Smooth muscle cell (in vitro differentiated cells): ENCODE data around the gene OSMR. TPM values are rescaled to one million over a fixed set of nuclear protein-coding genes. Genes with fewer than 3 reads are reported as not detected.

Experiments used
- DNase-seq: peaks from one replicate; lab custom pipeline; 2025; ENCODE audit not compliant: unreplicated experiment; lab: John Stamatoyannopoulos, UW
- H2AFZ ChIP-seq: fragments of 200-600 bp; sonication (generic); 2 replicates; pipeline ENCODE4 v1.6.0; 2016; ENCODE audit warnings: antibody characterized with exemption, low read depth, mild to moderate bottlenecking
- H3F3A ChIP-seq: fragments of 200-600 bp; sonication (generic); 2 replicates; pipeline ENCODE4 v1.6.0; 2017; ENCODE audit warnings: antibody characterized with exemption, low read depth
- H3K27ac ChIP-seq: fragments of 200-600 bp; sonication (generic); 2 replicates; pipeline ENCODE4 v1.5.1; 2016; ENCODE audit warnings: low read depth, mild to moderate bottlenecking
- H3K27me3 ChIP-seq: fragments of 200-600 bp; sonication (generic); 2 replicates; pipeline ENCODE4 v1.6.1; 2016; ENCODE audit warnings: low read depth, mild to moderate bottlenecking
- H3K36me3 ChIP-seq: fragments of 200-600 bp; sonication (generic); 2 replicates; pipeline ENCODE4 v1.5.1; 2016; ENCODE audit warnings: low read depth
- H3K4me1 ChIP-seq: fragments of 200-600 bp; sonication (generic); 2 replicates; pipeline ENCODE4 v1.5.1; 2016; ENCODE audit warnings: low read depth
- H3K4me2 ChIP-seq: fragments of 200-600 bp; sonication (generic); 2 replicates; pipeline ENCODE4 v1.6.0; 2016; ENCODE audit warnings: mild to moderate bottlenecking
- H3K4me3 ChIP-seq: fragments of 200-600 bp; sonication (generic); 2 replicates; pipeline ENCODE4 v1.5.1; 2016; ENCODE audit warnings: mild to moderate bottlenecking
- H3K79me2 ChIP-seq: fragments of 200-600 bp; sonication (generic); 2 replicates; pipeline ENCODE4 v1.6.0; 2016; ENCODE audit warnings: low read depth, mild to moderate bottlenecking
- H3K9ac ChIP-seq: fragments of 200-600 bp; sonication (generic); 2 replicates; pipeline ENCODE4 v1.6.0; 2016; ENCODE audit warnings: low read depth
- H3K9me3 ChIP-seq: fragments of 200-600 bp; sonication (generic); replicated peaks from 2 replicates; pipeline ENCODE4 v1.5.1; 2016; ENCODE audit warnings: low read depth
- H4K20me1 ChIP-seq: fragments of 200-600 bp; sonication (generic); 2 replicates; pipeline ENCODE4 v1.6.0; 2016; ENCODE audit warnings: low read depth
- WGBS: methylation state at CpG from one replicate; pipeline ENCODE4 v1.1.7; 2016; ENCODE audit warnings: low lambda C conversion rate; 5-methylcytosine and 5-hydroxymethylcytosine counted together
- polyA plus RNA-seq: library from polyadenylated mRNA; unstranded; fragments of >200 nt; fragmentation: Nextera tagmentation; extraction: Ambion mirVana; gene quantifications from 2 replicates; pipeline ENCODE4 v1.2.1, GENCODE V29; 2016
- total RNA-seq: library from RNA; depleted of rRNA; stranded (reverse); fragments of >200 nt; gene quantifications from 2 replicates; pipeline ENCODE4 v1.2.3, GENCODE V29; 2014
- TF ChIP-seq, protein P1 (sequence below): fragments of 200-600 bp; sonication (generic); IDR thresholded peaks from 2 replicates; pipeline ENCODE4 v1.5.1; 2017; ENCODE audit warnings: borderline replicate concordance, mild to moderate bottlenecking, antibody characterized with exemption; ENCODE audit not compliant: insufficient read depth, poor library complexity, severe bottlenecking

The OSMR gene
- total and polyA plus RNA-seq, 2 experiments from 2014 or later, result 31.8 to 52.5 TPM

DNA sequence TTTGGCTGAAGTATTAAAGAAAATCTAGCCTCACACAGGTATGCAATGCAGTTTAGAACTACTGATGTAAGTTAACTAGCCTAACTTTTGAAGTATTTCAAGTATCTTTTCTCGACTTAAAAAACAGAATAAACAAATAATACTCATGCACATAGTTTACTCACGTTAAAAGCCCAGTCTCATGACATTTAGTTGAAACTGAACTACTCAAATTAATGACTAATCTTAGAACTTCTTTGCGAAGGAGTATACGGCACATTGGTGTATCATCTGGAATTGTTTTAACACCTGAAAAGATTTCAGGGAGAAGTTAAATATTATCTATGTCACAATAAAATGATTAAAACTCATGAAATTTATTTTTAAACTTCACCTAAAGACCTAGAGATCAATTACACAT lies 98.5 kb downstream of the OSMR start:
- WGBS, result 95% methylated on average over 4 of the region's 4 CpGs
- TF ChIP-seq, protein P1, sequence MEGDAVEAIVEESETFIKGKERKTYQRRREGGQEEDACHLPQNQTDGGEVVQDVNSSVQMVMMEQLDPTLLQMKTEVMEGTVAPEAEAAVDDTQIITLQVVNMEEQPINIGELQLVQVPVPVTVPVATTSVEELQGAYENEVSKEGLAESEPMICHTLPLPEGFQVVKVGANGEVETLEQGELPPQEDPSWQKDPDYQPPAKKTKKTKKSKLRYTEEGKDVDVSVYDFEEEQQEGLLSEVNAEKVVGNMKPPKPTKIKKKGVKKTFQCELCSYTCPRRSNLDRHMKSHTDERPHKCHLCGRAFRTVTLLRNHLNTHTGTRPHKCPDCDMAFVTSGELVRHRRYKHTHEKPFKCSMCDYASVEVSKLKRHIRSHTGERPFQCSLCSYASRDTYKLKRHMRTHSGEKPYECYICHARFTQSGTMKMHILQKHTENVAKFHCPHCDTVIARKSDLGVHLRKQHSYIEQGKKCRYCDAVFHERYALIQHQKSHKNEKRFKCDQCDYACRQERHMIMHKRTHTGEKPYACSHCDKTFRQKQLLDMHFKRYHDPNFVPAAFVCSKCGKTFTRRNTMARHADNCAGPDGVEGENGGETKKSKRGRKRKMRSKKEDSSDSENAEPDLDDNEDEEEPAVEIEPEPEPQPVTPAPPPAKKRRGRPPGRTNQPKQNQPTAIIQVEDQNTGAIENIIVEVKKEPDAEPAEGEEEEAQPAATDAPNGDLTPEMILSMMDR, result no peak

DNA sequence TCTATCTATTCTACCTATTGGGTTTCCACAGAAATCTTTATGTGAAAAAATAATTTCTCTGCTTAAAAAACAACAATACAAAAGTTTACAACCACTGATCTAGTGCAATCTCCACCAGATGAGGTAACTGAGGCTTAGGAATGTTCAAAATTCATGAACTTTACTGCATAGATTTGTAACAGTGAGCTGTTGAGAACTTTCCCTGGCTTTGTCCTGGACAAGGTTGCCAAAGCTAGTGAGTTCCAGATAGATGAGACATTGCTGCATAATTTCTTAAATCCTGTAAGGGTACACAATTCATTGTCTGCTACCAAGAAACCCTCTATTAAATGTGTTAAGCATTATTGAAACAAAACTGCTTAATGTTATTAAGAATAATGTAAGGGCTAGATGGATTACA lies 102.7 kb downstream of the OSMR start:
- no peak overlapping the region for H3K27ac ChIP-seq
- no peaks in the 10 kb centered on the region for H3K27me3 ChIP-seq
- DNase-seq, result no peak
- no peaks in the 10 kb centered on the region for H3K9me3 ChIP-seq
- TF ChIP-seq, protein P1, result no peak
- no peak overlapping the region for H3K9ac ChIP-seq
- H3K36me3 ChIP-seq, result peaks cover 33% of the 10 kb centered on the region
- no peak overlapping the region for H3K4me2 ChIP-seq
- H2AFZ ChIP-seq, result no peak overlapping the region
- H3K79me2 ChIP-seq, result no peaks in the 10 kb centered on the region
- H3K4me3 ChIP-seq, result no peak overlapping the region
- no peaks in the 10 kb centered on the region for H4K20me1 ChIP-seq
- no peaks in the 10 kb centered on the region for H3K4me1 ChIP-seq
- no peaks in the 10 kb centered on the region for H3F3A ChIP-seq

More for the DNA sequence above, 98.5 kb downstream of the OSMR start:
- Histone ChIP-seq H3K4me2 (no peak overlapping the region), H3K79me2 (no peaks in the 10 kb centered on the region), H3K4me1 (no peaks in the 10 kb centered on the region), H4K20me1 (no peaks in the 10 kb centered on the region), H3K27ac (no peak overlapping the region), H3K4me3 (no peak overlapping the region), H2AFZ (no peak overlapping the region), H3K9me3 (no peaks in the 10 kb centered on the region), H3F3A (no peaks in the 10 kb centered on the region), H3K36me3 (peaks cover 26% of the 10 kb centered on the region), H3K27me3 (no peaks in the 10 kb centered on the region), H3K9ac (no peak overlapping the region)
- DNase-seq, result no peak

DNA sequence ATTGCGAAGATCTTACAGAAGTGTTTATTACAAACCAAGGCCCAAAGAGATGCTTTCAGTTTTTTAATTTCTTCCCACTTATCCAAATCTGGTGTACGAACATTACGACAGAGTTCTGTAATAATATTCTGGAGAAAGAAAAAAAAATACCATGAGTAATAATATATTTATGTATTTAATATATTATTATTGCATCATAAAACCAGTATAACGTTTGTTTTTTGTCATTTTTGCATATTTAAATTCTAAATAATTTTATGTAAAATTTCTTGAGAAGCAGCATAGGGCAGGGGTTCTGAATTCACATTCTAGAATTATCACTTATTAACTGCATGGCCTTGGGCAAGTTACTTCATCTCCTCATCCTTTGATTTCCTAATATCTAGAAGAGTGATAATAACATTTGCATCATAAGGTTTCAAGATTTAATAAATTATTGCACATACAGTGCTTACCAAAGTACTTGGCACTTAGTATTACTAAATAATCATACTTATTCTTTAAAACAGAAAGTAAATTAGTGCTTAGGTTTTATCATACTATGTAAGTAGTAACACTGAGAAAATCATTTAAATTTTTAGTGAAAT lies 107.7 kb downstream of the OSMR start:
- WGBS, result 92% methylated on average over 4 of the region's 4 CpGs
- no peak for DNase-seq
- H2AFZ ChIP-seq, result no peak overlapping the region
- H3K27ac ChIP-seq, result no peak overlapping the region
- no peaks in the 10 kb centered on the region for H3K9me3 ChIP-seq
- H3K4me1 ChIP-seq, result no peaks in the 10 kb centered on the region
- TF ChIP-seq, protein P1, result no peak
- no peaks in the 10 kb centered on the region for H3F3A ChIP-seq
- peaks cover 39% of the 10 kb centered on the region for H3K36me3 ChIP-seq
- H3K4me3 ChIP-seq, result no peak overlapping the region
- no peaks in the 10 kb centered on the region for H3K27me3 ChIP-seq
- H3K4me2 ChIP-seq, result no peak overlapping the region
- no peak overlapping the region for H3K9ac ChIP-seq
- H4K20me1 ChIP-seq, result no peaks in the 10 kb centered on the region
- no peaks in the 10 kb centered on the region for H3K79me2 ChIP-seq

DNA sequence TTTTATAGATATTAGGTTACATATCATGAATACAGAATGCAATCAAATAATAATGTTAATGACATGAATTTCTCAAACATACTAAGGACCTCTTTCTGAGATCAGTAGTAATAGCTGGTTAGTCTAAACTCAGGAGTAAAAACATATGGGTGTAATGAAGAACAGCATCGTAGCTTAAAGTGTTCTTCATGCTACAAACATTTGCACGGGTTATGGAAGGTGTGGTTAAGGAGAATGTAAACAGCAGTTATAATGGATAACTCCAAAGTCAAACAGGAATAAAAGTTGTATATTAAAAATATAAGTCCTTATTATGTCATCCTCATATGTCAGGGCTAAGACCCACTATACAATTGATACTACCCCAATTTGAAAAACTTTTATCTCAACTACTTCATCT lies 115.9 kb downstream of the OSMR start:
- Histone ChIP-seq H3K27me3 (no peaks in the 10 kb centered on the region), H4K20me1 (no peaks in the 10 kb centered on the region), H3K36me3 (peaks cover 31% of the 10 kb centered on the region), H3F3A (no peaks in the 10 kb centered on the region), H2AFZ (no peak overlapping the region), H3K79me2 (no peaks in the 10 kb centered on the region), H3K4me1 (no peaks in the 10 kb centered on the region), H3K9ac (no peak overlapping the region), H3K27ac (no peak overlapping the region), H3K9me3 (no peaks in the 10 kb centered on the region), H3K4me2 (no peak overlapping the region), H3K4me3 (no peak overlapping the region)
- TF ChIP-seq, protein P1, result no peak
- WGBS, result 92% methylated on average over 2 of the region's 2 CpGs
- no peak for DNase-seq
